HG03460 (cell line): ENCODE data around the gene BARX1.
"Not testable (repeated sequence)": the region's sequence is repeated elsewhere in the genome, so short reads cannot be mapped to it uniquely, and the experiment has no call there.

Source experiments
- ATAC-seq: cut with Tn5 transposase; IDR thresholded peaks from one replicate; pipeline ENCODE4 v1.9.1; 2021; ENCODE audit not compliant: unreplicated experiment

Gene BARX1, protein sequence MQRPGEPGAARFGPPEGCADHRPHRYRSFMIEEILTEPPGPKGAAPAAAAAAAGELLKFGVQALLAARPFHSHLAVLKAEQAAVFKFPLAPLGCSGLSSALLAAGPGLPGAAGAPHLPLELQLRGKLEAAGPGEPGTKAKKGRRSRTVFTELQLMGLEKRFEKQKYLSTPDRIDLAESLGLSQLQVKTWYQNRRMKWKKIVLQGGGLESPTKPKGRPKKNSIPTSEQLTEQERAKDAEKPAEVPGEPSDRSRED

DNA sequence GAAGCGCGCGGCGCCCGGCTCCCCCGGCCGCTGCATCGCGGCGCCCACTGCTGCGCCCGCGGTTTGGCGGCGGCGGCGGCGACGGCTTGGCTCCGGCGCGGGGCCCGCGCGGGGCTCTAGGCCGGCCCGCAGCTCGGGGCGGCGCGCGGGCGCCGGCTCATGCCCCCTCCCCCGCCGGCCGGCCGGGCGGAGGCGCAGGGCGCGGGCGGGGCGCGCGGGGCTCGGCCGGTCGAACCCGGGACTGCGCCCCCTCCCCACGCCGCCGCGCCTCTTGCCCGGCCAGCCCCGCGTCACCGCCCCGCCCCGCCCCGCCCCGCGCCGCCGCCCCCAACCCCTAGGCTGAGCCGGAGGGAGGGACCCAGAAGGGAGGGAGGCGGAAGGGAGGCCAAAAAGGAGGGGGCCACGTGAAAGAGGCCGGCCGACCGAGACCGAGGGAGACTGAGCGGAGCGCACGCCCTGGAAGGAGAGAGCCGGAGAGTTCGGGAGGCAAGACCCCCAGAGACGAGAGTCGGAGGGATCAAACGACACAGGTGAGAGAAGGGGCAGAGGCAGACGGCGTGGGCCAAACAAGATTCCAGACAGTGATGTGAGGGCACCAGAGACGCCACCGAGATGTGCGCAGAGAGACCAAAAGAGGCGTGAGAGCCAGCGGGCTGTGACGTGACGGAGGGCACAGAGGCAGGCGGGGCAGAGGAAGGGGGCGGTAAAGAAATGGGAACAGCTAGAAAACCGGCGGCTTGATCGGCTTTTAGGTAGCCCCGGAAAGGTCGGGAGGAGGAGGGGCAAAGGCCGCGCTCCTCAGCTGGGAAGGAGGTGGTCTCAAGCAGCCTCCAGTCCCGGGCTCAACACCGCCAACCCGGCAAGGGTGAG is at the start of gene BARX1:
Gene BARX1, minus strand, starts transcription at position 245 of the 870 bp plus-strand sequence. Its CDS starts 209 bp downstream, at position 36.
- ATAC-seq = no peak

GRCh38 chr9:94002316-94003140 is 47.4 kb upstream of the BARX1 start:
- ATAC-seq = no peak

GRCh38 chr9:93996863-93997262 is 41.7 kb upstream of the BARX1 start:
- ATAC-seq = no peak

GRCh38 chr9:93996367-93996766 is 41.2 kb upstream of the BARX1 start:
- no peak for ATAC-seq

DNA sequence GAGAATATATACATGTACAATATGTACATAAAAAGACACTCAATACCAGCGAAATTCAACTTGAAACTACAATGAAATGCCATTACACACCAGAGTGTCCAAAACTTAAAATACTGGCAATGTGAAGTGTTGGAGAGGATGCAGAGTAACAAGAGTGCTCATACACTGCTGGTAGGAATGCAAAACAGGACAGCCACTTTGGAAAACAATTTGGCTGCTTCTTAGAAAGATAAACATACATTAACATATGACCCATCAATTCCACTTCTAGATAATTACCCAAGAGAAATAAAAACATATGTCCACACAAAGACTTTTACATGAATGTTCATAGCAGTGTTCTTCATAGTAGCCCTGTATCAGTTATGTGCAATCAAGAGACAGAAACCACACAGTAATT is 39.4 kb upstream of the BARX1 start:
- ATAC-seq = no peak

DNA sequence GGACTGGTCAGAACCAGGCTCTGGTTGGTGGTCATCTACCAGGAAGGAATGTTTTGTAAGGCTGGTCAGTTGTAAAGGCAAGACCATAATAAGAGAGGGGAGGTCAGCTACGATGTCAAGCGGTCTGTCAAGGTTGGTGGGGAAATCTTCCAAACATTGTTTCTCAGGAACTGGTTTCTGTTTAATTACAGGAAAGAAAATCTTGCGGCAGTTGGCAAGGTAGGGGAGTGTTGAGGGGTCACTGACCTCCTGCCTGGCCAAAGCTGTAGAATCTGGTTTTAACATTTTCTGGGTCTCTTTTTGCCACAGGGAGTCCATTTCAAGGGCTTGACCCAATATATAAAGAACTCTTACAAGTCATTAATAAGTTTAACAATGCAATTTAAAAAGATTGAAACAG is 39.0 kb upstream of the BARX1 start:
- no peak for ATAC-seq

DNA sequence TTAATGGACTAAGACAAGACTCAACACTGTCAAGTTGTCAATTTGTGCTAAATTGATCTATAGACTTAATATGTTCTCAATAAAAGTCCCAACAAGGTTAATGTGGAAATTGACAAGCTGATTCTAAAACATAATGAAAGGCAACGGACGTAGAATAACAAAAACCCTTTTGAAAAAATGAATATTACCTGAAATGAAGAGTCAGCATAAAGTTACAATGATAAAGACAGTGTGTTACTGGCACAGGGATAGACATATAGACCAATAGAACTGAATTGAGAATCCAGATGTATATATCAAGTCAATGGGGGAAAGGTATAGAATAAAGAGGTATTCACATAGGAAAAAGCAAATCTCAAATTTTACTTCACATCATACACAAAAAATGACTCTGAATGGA is 37.7 kb upstream of the BARX1 start:
- ATAC-seq = no peak

DNA sequence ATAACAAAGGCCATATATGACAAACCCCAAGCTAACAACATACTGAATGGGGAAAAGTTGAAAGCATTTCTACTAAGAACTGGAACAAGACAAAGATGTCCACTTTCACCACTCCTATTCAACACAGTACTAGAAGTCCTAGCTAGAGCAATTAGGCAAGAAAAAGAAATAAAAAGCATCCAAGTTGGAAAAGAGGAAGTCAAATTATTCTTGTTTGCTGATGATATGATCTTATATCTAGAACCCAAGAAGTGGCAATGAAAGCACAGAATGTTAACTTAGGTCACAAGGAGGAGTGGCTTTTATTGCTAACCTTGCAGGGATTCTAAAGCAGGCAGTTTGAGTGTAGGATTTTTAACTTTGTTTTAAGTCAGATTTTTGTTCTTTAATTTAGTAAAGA is 35.3 kb upstream of the BARX1 start:
- ATAC-seq = no peak

- no peak for ATAC-seq
Measured at GRCh38 chr9:93988056-93988455, 32.9 kb upstream of the BARX1 start.

DNA sequence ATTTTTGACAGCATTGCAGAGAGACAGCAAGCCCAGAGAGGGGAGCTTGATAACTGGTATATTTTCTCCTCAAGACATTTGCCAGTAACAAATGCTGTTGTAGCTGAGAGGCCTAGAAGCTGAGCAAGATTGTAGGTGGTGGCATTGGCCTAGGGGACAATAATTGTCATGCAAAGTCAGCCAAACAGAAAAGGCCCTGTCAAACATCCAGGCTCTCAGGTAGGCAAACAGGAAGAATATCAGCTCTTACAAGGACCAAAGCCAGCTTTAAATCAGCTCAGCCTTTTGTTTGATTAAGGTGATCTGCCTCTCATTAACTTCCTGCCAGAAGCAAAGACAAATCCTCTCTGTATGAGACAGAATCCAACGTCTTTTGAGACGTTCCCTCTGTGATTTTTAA is 29.7 kb upstream of the BARX1 start:
- no peak for ATAC-seq

DNA sequence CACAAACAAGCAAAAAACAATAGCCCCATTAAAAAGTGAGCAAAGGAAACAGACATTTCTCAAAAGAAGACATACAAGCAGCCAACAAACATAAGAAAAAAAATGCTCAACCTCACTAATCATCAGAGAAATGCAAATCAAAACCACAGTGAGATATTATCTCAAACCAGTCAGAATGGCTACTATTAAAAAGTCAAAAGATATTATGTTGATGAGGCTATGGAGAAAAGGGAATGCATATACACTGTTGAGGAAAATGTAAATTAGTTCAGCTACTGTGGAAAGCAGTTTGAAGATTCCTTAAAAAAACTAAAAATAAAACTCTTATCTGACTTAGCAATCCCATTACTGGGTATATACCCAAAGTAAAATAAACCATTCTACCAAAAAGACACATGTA is 28.7 kb upstream of the BARX1 start:
- ATAC-seq = no peak

- ATAC-seq = no peak
Measured at GRCh38 chr9:93979721-93980120, 24.6 kb upstream of the BARX1 start.

GRCh38 chr9:93978551-93978950 is 23.4 kb upstream of the BARX1 start:
- no peak for ATAC-seq

DNA sequence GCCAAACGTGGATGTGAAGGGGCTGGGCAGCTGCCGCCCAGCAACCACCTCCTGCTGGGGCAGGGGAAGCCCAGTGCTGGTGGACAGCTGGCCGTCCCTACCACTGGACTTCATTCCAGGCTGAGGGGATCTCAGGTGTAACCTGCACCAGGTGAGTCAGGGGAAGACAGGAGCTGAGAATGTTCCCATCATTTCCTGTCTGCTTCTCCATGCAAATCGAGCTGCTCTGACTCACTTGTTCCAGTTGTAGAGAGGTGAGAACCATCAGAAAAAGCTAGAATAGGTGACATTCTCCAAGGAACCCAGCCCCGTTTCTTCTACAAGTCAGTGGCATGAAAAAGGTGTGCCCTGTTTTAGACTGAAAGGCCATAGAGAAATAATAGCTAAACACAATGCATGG is 21.8 kb upstream of the BARX1 start:
- no peak for ATAC-seq

- ATAC-seq = no peak
Measured at GRCh38 chr9:93976081-93976480, 20.9 kb upstream of the BARX1 start.

DNA sequence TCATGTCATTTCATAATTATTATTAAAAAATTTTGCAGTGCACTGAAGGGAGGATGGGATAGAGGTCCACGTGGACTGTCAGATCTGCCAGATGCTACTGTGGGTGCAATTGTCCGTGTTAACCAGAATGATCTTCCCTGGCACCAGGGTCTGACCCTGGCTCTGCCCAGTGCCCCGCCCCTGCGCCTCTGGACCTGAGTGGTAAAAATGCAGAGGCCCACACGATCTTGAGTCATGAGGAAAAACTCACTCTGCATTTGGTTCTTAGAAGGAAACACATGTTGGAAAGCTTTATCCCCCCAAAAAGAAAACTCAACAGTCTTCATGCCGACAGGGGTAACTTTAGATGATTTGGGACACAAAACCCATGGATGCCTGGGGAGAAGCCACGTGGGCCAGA is 20.1 kb upstream of the BARX1 start:
- no peak for ATAC-seq

GRCh38 chr9:93974151-93974550 is 19.0 kb upstream of the BARX1 start:
- ATAC-seq = no peak

GRCh38 chr9:93972655-93973054 is 17.5 kb upstream of the BARX1 start:
- ATAC-seq = not testable (repeated sequence)

DNA sequence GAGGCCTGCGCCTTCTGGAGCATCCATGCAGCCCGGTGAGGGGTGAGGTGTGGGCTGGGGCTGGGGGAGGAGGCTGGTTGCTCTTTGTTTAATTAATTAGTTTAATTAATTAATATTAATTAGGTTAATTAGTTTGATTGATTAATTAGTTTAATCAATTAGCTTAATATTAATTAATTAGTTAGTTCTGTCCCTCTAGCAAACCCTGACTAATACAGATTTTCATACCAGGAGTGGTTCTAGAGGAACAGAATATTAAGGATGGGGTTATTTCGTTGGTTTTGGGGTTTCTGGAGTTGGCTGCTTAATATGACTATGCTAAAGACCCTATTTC is 14.1 kb upstream of the BARX1 start:
- no peak for ATAC-seq

- no peak for ATAC-seq
Measured at GRCh38 chr9:93968451-93969327, 13.5 kb upstream of the BARX1 start.
